Measurements from ENCODE around the gene CCL27.

DNA sequence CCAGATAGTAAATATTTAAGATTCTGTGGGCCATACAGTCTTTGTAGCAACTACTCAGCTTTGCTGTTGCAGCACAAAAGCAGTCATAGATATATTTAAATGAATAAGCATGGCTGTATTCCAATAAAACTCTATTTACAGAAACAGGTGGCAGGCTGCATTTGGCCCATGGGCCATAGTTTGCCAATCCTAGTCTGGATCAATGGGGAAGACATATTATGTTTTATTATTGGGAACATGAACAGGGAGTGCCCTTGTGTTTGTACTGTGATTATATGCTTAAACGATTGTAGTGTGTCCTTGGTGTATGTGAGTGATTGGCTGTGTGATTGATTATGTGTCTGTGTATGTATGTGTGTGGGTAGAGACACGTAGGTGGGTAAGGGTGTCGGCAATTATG, 12.0 kb upstream of the CCL27 start:
- no peak for TF ChIP-seq ZNF274 (IDR thresholded peaks at IDR 0.05; ENCODE audit: low read depth, low read length)
- no peak for TF ChIP-seq YY1 (IDR thresholded peaks at IDR 0.05; ENCODE audit: insufficient read depth, insufficient read length)

Data from NT2/D1 (cell line).